GM04503 (cell line): Measurements from ENCODE around the gene CLCA4.
A peak's percentile ranks its signal among the peaks of the same experiment; 100 is the strongest.
"Not testable (repeated sequence)": the region's sequence is repeated elsewhere in the genome, so short reads cannot be mapped to it uniquely, and the experiment has no call there.

Experiments used
- DNase-seq: peaks from one replicate; pipeline ENCODE4 v3.0.0-alpha.2; 2012; ENCODE audit warnings: low read depth

Gene CLCA4

DNA sequence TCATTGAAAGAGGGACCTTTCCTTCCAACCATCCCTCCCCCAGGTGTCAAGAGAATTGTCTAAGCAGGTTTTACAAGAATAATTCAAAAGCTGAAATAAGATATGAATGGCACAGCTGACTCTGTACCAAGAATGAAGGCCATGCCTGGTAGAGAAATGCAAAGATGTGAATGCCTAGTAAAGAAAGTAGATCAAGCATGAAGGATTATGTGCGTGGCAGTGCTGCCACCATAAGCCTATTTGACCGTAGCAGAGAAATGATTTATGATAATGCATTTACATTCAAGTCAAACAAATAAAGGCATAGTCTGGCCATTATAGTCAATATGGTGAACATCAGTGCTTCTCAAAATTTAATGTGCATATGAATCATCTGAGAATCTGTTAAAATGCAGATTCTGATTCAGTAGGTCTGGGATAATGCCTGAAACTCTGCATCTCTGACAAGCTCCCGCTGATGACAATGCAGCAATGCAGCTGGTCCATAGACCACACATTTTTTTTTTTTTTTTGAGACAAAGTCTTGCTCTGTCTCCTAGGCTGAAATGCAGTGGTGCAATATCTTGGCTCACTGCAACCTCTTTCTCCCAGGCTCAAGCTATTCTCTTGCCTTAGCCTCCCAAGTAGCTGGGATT is 16.6 kb upstream of the CLCA4 start:
- DNase-seq: no peak

DNA sequence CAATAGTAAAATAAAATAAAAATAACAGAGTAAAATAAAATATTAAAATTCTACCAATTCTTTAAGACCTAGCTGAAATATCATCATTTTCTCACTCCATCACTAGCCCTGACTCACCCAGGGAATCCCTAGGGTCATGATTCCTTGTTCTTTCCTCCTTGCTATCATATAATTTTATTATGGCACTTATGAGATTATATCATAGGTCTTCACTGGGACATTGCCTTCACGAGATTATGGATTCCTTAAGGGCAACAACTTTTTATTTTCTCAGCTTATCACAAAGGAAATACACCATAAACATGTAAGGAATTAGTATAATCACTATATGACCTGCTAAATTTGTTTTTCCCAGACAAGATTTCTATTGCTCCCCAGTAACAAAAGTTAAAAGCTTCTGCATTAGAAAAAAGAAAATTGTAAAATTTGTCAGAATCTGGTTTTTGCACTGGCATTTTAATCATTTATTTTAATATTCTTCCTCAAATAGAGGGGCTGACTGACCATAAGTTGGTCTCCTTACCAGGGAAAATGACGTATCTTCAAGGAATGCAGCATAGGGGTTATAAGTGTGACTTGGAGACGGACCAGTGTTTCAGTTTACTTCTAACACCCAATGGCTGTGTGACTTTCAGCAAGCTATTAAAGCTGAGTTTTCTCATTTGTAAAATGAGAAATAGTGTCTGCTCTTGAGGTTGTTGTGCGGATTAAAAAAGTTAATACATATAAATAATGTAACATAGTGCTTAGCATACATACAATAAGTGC is 8.8 kb upstream of the CLCA4 start:
- DNase-seq: no peak

DNA sequence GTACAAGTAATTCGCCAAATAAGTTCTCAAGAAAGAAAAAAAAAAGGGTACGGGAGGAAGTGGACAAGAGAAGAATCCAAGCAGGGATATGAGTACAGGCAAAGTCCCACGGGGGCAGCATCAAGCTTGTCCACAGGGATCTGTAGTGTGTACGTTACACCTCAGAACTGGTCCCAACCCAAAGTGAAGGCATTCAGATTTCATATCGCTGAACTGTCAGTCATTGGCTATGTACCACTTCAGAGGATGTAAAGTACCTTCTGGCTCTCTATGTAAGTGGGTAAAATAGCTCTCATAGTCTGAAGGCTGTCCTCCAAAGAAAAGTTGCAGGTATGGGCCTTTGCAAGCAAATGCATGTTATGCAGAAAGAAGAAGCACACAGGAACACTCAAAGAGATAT is 8.1 kb upstream of the CLCA4 start:
- no peak for DNase-seq

DNA sequence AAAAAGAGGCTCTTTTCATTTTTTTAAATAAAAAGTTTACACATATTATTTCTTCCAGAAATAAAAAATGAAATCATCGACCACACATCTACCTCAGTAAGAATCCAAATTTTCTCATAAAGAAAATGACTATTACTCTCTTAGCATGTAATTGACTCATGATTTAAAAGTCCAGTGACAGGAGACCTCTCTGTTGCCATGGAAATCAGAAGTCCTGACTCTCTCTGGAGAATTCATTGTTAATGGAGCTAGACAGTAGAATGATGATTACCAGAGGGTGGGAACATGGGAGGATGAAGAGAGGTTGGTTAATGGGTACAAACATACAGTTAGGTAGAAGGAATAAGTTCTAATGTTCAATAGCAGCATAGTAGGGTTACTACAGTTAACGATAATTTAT is 5.0 kb upstream of the CLCA4 start:
- no peak for DNase-seq

DNA sequence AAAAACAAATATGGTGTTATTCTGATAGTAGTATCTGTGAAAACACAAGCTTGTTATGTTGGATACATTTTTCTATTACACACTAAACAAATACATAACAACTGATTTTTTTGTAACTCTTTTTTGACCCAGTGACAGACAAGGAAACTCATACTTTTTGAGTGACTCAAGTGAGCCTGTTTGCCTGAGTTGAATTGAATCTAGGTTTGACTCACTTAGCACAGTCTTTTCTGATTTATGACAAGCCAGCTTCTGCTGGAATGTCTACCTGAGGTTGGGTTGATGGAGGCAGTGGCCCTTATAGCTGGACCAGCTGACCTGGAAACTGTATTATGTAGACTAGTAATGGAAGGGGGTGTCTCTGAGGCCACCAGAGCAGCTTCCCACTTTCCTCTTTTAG is 4.2 kb upstream of the CLCA4 start:
- peak; percentile 1 for DNase-seq

DNA sequence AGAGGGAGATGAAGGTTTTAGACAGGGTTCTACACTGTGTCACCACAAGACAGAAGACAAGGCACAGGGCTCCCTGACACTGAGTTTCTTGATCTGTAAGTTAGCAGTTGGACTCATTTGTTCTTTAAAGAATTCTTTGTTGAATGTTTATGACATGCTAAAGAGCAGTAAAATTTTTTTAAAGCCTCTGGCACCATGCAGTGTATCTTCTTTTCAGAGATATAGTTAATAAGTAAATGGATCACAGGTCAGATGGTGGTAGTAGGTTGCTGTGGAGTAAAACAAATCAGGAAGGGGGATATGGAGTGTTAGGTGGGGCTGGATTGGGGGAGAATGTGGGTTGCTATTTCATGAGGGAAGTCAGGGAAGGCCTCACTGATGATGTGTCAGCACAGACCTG is 2.0 kb downstream of the CLCA4 start:
- no peak for DNase-seq

DNA sequence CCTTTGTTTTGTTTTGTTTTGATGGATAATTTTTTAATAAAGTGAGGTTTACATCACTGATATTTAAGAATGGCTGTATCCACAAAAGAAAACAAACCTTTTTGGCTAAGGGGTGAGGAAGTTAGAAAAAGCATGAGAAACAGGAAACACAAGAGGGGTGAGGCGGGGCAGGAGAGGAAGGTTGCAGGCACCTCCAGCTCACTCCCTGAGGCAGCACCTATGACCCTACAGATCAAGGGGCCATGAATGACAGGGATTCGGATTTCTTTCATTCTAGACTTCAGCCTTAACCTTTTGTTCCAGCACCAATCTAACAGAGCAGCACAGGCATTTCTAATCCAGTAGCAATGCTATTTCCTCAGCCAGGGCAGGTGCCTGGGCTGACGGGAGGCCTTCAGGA is 4.4 kb downstream of the CLCA4 start:
- no peak for DNase-seq

DNA sequence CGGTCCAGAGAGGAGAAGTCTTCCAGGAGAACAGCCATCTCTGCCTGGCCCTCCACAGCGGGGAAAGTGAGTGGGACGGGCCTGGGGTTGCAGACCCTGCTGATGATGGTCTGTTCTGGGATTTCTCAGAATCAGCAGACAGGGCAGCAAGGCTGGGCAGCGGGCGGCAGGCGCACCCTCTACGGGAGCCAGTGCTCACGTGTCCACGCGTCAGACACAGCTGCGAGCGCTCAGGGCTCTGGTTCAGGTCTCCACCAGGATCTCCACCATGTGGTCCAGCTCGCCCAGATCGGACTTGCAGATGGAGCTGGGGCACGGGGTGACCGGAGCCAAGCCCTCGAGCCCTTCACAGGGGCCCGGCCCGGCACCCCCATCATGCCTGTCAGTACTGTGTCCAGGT is 5.5 kb downstream of the CLCA4 start:
- DNase-seq: no peak

DNA sequence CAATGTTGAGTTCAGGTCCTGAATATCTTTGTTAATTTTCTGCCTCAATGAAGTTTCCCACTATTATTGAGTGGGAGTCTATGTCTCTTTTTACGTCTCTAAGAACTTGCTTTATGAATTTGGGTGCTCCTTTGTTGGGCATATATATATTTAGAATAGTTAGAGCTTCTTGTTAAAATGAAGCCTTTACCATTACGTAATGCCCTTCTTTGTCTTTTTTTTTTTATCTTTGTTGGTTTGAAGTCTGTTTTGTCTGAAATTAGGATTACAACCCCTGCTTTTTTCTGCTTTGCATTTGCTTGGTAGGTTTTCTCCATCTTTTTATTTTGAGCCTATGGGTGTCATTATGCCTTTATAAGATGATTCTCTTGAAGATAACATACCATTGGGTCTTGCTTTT is 10.9 kb downstream of the CLCA4 start:
- no peak for DNase-seq

DNA sequence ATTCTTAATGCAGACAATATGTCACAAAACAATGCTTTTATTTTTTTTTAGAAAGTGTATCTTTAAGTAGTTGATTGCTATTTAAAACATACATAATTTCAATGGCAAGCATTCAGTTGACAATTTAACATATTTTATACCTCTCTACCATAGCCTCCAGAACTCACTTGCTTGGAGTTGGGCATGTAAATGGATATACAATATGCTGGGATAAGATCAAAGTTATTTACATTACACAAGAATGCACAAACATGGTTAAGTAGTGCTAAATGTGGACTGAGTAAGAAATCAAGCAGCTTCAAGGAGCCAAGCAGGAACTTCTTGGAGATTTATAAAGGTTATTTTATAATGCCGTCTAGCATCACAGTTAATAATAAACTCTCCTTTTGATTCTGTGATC is 17.0 kb downstream of the CLCA4 start:
- no peak for DNase-seq

DNA sequence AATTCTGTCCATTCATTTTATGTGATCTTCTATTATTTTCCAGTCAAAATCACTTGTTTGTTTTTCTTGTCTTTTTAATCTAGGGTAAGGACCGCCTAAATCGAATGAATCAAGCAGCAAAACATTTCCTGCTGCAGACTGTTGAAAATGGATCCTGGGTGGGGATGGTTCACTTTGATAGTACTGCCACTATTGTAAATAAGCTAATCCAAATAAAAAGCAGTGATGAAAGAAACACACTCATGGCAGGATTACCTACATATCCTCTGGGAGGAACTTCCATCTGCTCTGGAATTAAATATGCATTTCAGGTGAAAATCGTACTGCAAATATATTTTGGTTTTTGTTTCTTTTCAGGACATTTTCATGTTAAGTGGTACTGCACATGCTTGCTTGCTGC is 20.5 kb downstream of the CLCA4 start:
- DNase-seq: no peak

DNA sequence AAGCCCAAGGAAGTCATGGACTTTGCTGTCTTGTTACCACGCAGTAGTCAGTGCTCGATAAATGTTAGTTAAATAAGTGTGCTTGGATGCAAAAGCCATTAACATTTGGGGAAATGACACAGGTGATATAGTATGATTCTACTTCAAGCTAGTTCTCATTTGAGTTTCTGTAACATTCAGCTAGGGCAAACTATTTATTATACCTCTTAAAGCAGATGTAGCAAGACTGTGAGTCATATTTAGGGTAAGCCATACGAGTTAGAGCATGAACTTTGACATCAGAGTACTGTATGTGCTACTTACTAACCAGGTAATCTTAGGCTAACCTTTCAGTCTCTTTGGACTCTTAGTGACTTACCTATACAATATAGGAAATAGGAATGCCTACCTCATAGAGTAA is 21.0 kb downstream of the CLCA4 start:
- DNase-seq: no peak

DNA sequence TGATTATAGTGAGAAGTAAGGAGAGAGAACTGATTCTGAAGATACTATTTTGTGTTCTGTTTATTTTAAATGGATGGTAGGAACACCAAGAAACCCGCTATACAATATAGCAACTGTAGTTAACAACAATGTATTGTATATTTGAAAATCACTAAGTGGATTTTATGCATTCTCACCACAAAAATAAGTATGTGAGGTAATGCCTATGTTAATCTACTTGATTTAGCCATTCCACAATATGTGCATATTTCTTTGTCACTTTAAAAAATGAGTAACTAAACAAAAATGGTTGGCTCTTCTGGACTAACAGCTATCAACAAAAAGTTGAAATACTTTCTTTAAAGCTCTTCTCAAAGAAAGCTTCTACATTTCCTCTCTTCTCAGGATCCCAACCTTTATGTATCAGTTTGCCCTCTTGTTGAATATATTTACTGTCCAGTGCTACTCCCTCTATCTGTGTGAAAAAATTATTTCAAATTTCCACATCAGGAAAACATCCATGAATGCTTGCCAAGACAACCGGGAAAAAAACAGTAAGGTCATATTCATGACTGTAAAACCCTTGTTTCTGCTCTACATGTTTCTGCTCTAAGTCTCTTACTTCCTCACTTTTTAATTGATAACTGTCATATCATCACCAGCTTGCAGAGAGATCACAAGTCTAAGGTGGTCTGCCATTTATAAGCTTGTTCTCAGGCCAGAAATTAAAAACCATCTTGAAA is 27.0 kb downstream of the CLCA4 start:
- DNase-seq: no peak

DNA sequence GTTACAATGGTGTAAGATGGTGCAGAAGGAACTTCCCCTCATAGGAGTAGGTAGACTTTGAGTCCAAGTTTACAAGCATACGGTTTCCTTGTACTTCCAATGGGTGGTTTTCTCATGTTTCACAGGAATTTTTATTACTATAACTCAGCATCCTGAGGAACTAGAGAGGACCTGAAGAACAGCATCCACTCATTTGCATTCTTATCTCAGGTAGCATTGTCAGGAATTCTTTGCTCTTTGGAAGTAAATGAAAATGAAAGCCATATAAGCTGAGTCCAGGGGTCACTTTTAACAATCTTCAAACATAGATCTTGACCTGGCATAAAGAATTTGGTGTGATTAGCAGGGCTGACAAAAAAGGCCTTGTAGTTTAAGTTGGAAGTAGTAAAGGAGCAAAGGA is 34.4 kb downstream of the CLCA4 start:
- DNase-seq: no peak

DNA sequence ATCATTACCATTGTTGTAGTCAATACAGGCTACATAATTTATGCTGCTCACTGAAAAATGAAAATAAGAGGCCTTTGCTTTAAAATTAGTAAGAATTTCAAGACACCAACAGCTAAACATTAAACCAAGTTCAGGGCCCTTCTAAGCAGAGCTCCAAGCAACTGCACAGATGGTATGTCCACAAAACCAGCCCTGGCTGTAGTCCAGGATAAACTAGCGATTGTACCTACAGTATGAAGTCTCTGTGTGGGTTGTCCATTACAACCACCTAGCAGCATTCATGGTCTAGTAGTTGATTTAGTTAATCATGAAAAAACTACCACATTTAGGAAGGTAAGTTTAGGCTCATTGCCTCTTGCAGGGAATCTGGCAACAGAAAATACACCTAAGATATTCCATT is 35.3 kb downstream of the CLCA4 start:
- DNase-seq: no peak

DNA sequence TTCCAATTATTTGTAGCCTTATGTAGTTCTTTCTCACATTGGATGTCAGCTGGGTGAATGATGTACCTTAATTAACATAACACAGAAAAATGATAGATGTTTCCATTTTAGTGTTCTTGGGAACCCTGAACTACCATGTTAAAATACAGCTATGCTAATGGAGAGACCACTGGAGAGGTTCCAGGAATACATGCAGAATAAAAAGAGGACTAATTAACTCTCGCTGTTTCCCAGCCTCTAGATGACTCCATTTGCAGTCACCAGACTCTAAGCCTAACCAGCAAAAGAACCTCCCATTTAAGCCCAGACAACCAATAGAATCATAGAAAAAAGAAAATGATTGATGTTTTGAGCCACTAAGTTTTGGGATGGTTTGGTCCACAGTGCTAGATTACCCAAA is 36.2 kb downstream of the CLCA4 start:
- no peak for DNase-seq

DNA sequence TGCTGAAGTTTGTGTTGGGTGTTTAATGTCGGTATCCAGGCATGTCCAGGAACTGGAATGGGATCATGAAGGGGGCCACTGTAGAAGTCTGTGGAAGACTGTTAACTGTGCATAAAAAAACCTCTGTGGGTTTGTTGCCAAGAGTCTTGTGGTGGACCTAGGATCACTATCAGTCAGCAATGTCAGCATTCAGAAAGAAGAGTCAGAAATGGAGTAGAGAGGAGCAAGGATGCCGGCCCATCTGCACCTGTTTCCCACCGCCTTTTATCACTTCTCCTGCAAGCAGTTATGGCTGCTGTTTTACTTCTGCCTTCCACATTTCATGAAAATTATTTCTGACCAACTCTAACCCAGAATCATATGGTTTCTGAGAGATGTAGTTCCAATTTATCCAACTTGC is 36.7 kb downstream of the CLCA4 start:
- no peak for DNase-seq

DNA sequence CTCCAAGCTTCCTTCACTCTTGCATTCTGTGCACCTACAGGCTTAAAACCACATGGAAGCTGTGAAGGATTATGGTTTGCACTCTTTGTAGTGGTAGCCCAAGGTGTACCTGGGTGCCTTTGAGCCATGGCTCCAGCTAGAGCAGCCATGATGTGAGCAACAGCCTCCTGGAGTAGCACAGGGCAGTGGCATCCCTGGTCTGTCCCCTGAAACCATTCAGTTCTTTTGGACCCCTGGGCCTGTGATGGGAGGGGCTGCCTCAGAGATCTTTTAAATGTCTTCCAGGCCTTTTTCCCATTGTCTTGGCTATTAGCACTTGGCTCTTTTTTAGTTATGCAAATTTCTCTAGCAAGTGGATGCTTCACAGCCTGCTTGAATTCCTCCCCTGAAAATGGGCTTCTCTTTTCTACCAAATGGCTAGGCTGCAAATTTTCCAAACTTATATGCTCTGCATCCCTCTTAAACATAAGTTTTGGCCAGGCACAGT is 47.4 kb downstream of the CLCA4 start:
- DNase-seq: no peak

DNA sequence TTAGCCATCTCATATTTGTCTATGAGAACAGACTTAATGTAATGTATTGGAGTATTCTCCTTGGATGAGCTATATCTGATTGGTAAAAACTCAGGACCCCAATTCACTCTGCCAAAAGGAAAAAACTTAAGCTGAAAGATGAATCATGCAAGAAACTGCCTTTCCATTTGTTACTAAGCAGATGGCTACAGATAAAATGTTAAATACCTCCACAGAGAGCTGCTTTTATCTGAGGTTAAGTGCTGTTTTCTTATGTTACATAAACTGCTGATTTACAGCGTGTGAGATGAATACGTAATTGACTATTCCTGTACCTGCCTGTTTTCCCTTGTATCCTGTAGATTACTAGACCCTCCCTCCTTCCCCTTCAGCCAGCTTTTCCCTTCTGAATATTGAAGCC is 49.3 kb downstream of the CLCA4 start:
- DNase-seq: no peak

DNA sequence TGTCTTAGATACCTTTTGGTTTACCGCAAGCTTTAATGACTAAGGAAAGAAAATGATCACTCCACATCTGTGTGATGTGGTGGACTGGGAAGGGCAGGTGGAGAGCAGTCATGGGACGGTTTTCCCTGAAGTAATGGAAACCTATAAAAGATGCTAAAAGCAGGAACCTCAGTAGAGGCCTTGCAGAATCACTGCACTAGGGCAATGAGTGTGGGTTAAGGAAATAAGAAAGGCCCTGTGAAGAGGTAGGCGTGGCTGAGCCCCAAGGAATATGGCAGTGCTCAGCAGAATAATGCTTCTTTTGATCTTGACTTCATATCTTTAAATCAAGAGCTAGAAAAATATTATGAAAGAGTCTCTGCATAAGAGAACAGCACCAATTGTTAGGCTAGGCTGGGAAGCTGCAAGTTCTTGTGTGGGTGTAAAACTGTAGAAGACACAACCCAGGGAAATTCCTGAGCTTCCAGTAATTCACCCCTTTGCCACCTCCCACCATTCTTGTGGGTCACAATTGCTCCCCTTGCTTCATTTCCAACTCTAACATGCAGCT is 49.9 kb downstream of the CLCA4 start:
- DNase-seq: no peak

DNA sequence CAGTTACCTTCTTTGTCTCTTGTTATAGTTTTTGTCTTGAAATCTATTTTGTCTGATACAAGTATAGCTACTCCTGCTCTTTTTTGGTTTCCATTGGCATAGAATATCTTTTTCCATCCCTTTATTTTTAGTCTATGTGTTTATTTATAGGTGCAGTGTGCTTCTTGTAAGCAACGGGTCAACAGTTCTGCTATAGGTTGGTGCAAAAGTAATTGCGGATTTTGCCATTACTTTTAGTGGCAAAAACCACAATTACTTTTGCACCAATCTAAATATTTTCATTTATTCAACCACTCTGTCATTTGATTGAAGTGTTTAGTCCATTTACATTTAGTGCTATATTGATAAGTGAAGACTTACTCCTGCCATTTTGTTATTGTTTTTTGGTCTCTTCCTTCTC is 59.2 kb downstream of the CLCA4 start:
- not testable (repeated sequence) for DNase-seq

DNA sequence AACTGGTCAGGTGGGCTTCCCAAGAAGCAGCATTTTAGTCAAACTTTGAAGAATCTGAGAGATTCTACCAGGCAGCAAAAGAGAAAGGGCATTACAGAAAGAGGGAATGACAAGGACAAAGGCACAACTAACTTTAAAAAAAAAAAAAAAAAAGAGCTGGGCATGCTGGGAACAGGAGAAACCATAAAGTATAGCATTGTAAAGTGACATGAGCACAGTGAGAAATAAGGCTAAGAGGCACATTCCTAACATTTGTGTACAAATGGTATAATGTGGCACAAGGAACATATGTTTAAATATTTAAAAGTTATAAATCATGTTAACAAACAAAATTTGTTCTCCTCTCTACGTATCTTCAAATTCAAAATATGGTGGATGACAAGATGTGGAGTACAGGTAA is 69.6 kb downstream of the CLCA4 start:
- DNase-seq: no peak

DNA sequence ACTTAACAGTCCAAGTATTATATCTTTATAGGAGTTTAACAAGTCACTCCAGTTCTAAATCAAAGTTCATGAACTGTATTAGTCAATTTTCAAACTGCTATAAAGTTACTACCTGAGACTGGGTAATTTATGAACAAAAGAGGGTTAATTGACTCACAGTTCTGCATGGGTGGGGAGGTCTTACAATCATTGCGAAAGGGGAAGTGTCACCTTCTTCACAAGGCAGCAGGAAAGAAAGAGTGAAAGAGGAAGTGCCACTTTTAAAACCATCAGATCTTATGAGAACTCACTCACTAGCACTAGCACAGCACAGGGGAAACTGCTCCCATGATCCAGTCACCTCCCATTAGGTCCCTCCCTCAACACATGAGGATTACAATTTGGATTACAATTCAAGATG is 70.0 kb downstream of the CLCA4 start:
- no peak for DNase-seq
